Suprapubic skin (tissue), 4 donors: Measurements from ENCODE around the gene NRP1. TPM values are rescaled to one million over a fixed set of nuclear protein-coding genes. Genes with fewer than 3 reads are reported as not detected.

ENCODE experiments used
- DNase-seq, 2 donors: peaks; one replicate each; pipeline ENCODE4 v3.0.0-alpha.2; 2019; ENCODE audit warnings: low spot score in 2 of 2
- H3K27ac ChIP-seq: fragments of 200-600 bp; sonication (generic); one replicate; pipeline ENCODE4 v1.5.1; 2019
- H3K27me3 ChIP-seq: fragments of 200-600 bp; sonication (generic); one replicate; pipeline ENCODE4 v1.5.1; 2019
- H3K36me3 ChIP-seq: fragments of 200-600 bp; sonication (generic); one replicate; pipeline ENCODE4 v1.5.1; 2019
- H3K4me1 ChIP-seq: fragments of 200-600 bp; sonication (generic); one replicate; pipeline ENCODE4 v1.5.1; 2019
- H3K4me3 ChIP-seq: fragments of 200-600 bp; sonication (generic); one replicate; pipeline ENCODE4 v1.5.1; 2019; ENCODE audit warnings: mild to moderate bottlenecking
- H3K9me3 ChIP-seq: fragments of 200-600 bp; sonication (generic); one replicate; pipeline ENCODE4 v1.5.1; 2019
- EP300 ChIP-seq: sonication (generic); formaldehyde crosslinking; IDR thresholded peaks from one replicate; pipeline ENCODE4 v1.6.1; 2017; ENCODE audit warnings: antibody characterized with exemption
- POLR2A ChIP-seq, 2 donors: fragments of 450-650 bp; IDR thresholded peaks; one replicate each; pipeline ENCODE4 v1.6.1; 2017; ENCODE audit warnings: antibody characterized with exemption in 2 of 2, mild to moderate bottlenecking in 2 of 2, moderate library complexity in 2 of 2
- POLR2AphosphoS5 ChIP-seq, 3 donors: sonication (generic); formaldehyde crosslinking; IDR thresholded peaks; one replicate each; pipeline ENCODE4 v1.6.1; 2017; ENCODE audit warnings: antibody characterized with exemption in 3 of 3
- WGBS: methylation state at CpG from one replicate; pipeline ENCODE4 v1.1.5; 2018; 5-methylcytosine and 5-hydroxymethylcytosine counted together
- total RNA-seq, 4 donors: library from RNA; depleted of rRNA; stranded (reverse); fragments of >200 nt; gene quantifications; one replicate each; pipeline ENCODE4 v1.1.0, GENCODE V29; 2016
- TF ChIP-seq, protein P1 (sequence below), 2 donors: fragments of 200-600 bp in 1 of 2; fragments of 450-650 bp in 1 of 2; sonication (generic) in 1 of 2; IDR thresholded peaks; one replicate each; pipeline ENCODE4 v1.5.1; 2016 to 2019; ENCODE audit warnings: antibody characterized with exemption in 2 of 2, mild to moderate bottlenecking in 1 of 2, moderate library complexity in 1 of 2

The NRP1 gene
- total RNA-seq, 4 donors from 2014 or later, result 9.5 to 23.7 (median 18.2) TPM

DNA sequence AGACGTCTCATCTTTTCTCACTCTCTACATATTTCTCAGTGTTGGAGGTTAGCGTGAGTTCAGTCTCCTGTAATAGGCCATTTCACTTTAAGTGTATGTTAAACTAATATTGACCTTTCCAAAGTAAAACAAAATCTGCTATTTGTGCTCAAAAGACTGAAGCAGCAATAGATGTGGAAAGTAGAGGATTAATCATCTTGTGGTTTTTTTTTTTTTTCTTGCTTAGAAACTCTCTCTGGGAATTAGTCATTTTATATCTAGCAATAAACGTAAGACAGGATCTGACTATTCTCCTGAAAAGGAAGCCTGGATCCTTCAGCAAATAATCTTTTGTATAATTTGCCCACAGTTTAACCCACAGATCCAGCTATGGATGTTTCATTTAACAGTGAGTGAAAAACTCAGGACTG is 81.7 kb downstream of the NRP1 start:
- no peak for TF ChIP-seq POLR2AphosphoS5 (IDR thresholded peaks at IDR 0.05)
- no peak for TF ChIP-seq EP300
- no peak for TF ChIP-seq POLR2A (IDR thresholded peaks at IDR 0.05)
- TF ChIP-seq, protein P1, sequence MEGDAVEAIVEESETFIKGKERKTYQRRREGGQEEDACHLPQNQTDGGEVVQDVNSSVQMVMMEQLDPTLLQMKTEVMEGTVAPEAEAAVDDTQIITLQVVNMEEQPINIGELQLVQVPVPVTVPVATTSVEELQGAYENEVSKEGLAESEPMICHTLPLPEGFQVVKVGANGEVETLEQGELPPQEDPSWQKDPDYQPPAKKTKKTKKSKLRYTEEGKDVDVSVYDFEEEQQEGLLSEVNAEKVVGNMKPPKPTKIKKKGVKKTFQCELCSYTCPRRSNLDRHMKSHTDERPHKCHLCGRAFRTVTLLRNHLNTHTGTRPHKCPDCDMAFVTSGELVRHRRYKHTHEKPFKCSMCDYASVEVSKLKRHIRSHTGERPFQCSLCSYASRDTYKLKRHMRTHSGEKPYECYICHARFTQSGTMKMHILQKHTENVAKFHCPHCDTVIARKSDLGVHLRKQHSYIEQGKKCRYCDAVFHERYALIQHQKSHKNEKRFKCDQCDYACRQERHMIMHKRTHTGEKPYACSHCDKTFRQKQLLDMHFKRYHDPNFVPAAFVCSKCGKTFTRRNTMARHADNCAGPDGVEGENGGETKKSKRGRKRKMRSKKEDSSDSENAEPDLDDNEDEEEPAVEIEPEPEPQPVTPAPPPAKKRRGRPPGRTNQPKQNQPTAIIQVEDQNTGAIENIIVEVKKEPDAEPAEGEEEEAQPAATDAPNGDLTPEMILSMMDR (IDR thresholded peaks at IDR 0.05), result no peak
- Histone ChIP-seq H3K27ac (no peak overlapping the region), H3K4me3 (no peak overlapping the region), H3K36me3 (peaks cover 41% of the 10 kb centered on the region), H3K27me3 (no peaks in the 10 kb centered on the region), H3K9me3 (no peaks in the 10 kb centered on the region), H3K4me1 (peaks cover 2% of the 10 kb centered on the region)
- no peak for DNase-seq
- 86% methylated on average over 3 of the region's 3 CpGs for WGBS

DNA sequence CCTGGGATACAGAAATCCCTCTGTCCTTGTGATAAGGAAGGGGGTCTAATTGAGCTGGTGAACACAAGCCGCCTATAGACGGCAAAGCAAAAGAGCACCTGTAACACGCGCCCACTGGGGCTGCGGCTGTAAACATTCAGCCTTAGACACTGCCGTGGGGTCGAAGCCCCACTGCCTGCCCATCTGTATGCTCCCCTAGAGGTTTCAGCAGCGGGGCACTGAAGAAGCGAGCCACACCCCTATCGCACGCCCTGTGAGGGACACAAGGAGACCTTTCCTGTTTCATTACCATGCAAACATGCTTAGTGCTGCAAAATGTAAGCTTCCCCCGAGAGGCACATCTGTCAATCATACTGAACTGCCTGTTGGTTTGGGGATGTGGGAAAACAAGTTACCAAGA is 82.1 kb downstream of the NRP1 start:
- H3K9me3 ChIP-seq, result no peaks in the 10 kb centered on the region
- TF ChIP-seq POLR2A (IDR thresholded peaks at IDR 0.05) (no peak), EP300 (no peak), POLR2AphosphoS5 (IDR thresholded peaks at IDR 0.05) (no peak)
- TF ChIP-seq, protein P1 (IDR thresholded peaks at IDR 0.05), result no peak
- H3K4me3 ChIP-seq, result no peak overlapping the region
- H3K36me3 ChIP-seq, result peaks cover 45% of the 10 kb centered on the region
- H3K4me1 ChIP-seq, result peaks cover 2% of the 10 kb centered on the region
- DNase-seq, result no peak
- WGBS, result 97% methylated on average over 12 of the region's 12 CpGs
- no peak overlapping the region for H3K27ac ChIP-seq
- no peaks in the 10 kb centered on the region for H3K27me3 ChIP-seq

DNA sequence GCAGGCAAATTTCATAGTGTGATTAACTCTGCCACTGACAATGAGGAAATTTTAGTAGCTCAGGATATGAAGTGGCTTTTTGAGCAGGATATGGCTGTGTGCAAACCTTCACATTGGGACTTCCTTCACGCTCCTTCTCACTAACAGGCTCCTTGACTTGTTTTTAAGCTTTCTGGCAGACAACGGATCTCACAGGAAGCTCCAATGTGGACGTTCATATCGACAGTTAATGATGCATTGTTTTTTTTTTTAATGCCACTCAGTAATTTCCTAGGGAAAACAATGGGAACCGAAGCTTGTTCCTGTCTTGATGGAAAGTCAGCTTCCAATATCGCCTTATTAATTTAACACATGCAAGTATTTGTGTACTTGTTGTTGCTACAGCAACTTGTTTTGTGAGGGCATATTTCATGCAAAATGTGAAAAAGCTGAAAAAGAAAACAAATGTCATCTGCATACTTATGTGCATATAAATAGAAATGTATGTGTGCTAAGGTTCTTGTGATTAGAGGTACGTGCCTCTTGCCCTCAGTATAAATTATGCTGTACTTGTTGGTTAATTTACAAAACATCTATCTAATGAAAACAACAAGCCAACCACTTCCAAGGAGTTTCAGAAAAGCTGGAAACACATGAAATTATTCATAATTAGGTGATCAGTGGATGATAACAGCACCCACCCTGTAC is 84.7 kb downstream of the NRP1 start:
- Histone ChIP-seq H3K36me3 (peaks cover 45% of the 10 kb centered on the region), H3K4me1 (peaks cover 3% of the 10 kb centered on the region), H3K4me3 (no peak overlapping the region), H3K9me3 (no peaks in the 10 kb centered on the region), H3K27ac (peak overlapping the region; percentile 12), H3K27me3 (no peaks in the 10 kb centered on the region)
- no peak for DNase-seq
- TF ChIP-seq POLR2AphosphoS5 (IDR thresholded peaks at IDR 0.05) (no peak), EP300 (no peak), POLR2A (IDR thresholded peaks at IDR 0.05) (no peak)
- TF ChIP-seq, protein P1 (IDR thresholded peaks at IDR 0.05), result no peak
- 56% methylated on average over 7 of the region's 7 CpGs for WGBS

DNA sequence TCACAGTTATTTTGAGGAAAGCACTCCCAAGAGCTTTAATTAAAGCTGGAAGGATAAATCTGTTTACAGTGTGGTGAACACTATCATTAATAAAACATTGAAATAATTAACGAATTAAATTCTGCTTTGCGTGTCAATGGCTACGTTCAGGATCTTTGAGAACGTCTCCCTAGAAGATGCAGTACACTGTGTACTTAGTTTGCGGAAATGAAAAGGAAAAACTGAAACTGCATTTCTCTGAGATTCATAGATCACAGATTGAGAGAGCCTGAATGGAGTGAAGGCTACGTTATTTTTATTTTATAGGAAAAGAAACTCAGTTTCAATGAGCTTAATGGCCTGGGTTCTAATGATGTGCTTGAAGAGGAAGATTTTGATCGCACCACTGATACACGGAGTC is 85.3 kb downstream of the NRP1 start:
- DNase-seq, result no peak
- H3K27ac ChIP-seq, result peak overlapping the region; percentile 12
- no peak overlapping the region for H3K4me3 ChIP-seq
- WGBS, result 85% methylated on average over 8 of the region's 8 CpGs
- H3K27me3 ChIP-seq, result no peaks in the 10 kb centered on the region
- TF ChIP-seq POLR2AphosphoS5 (IDR thresholded peaks at IDR 0.05) (no peak), POLR2A (IDR thresholded peaks at IDR 0.05) (no peak), EP300 (no peak)
- TF ChIP-seq, protein P1 (IDR thresholded peaks at IDR 0.05), result no peak
- no peaks in the 10 kb centered on the region for H3K9me3 ChIP-seq
- peaks cover 3% of the 10 kb centered on the region for H3K4me1 ChIP-seq
- peaks cover 41% of the 10 kb centered on the region for H3K36me3 ChIP-seq

DNA sequence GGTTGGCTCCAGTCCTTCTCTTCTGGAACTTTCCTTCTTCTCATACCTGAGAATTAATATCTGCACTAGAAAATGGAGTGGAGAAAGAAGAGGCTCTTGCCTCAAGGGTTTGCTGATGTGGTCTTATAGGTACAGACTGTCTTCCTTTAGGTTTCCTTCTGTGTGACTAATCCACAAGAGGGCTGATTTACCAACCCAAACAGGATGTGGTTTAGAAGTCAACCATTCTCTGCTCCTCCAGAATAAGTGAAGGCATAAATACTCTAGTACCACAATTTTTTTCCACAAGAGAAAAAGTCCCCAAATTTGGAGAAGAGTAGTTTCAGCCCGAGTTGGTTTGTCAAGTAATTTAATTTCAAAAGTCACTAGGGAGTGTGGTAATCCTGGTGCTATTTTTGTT is 85.8 kb downstream of the NRP1 start:
- H3K27ac ChIP-seq, result peak overlapping the region; percentile 34
- TF ChIP-seq, protein P1 (IDR thresholded peaks at IDR 0.05), result no peak
- no peak for TF ChIP-seq POLR2AphosphoS5 (IDR thresholded peaks at IDR 0.05)
- no peak for TF ChIP-seq EP300
- no peak for TF ChIP-seq POLR2A (IDR thresholded peaks at IDR 0.05)
- H3K9me3 ChIP-seq, result no peaks in the 10 kb centered on the region
- H3K27me3 ChIP-seq, result no peaks in the 10 kb centered on the region
- no peak overlapping the region for H3K4me3 ChIP-seq
- peaks cover 3% of the 10 kb centered on the region for H3K4me1 ChIP-seq
- peaks cover 36% of the 10 kb centered on the region for H3K36me3 ChIP-seq
- DNase-seq, result no peak
- WGBS, result 59% methylated on average over 1 of the region's 1 CpG
